ENCODE measurements around the gene KCNK13.

DNA sequence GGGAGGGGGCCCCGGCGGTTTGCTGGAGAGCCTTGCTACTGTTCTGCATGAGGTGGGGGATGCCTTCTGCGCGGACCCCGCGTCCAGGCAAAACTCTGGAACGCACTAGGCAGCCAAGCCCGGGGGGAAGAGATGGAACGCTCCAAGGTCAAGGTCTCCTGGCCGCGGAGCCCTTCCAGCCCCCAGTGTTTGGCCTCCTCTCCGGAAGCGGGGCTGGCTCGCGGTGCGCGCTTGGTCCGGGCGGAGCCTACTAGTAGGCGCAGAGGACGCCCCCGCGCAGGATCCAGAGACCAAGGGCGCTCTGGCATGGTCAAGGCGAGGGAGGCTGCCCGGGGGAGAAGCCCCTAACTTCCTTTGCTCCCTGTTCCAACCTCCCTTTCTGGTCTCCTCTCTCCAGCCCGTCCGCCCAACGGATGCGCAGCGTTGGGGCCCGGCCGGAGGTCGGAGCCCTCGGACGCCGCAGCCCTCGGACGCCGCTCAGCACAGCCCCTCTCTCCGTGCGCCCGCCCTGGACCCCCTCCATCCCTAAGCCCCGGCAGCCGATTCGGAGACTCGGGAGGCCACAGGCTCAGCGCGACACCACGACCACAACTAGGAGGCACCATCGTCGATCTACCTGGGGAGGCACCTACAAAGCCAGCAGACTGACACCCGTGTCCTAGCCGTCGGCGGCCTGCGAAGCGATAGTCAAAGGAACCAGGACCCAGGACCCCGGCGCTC, 669 bp upstream of the KCNK13 start:
- TF ChIP-seq, protein P1, sequence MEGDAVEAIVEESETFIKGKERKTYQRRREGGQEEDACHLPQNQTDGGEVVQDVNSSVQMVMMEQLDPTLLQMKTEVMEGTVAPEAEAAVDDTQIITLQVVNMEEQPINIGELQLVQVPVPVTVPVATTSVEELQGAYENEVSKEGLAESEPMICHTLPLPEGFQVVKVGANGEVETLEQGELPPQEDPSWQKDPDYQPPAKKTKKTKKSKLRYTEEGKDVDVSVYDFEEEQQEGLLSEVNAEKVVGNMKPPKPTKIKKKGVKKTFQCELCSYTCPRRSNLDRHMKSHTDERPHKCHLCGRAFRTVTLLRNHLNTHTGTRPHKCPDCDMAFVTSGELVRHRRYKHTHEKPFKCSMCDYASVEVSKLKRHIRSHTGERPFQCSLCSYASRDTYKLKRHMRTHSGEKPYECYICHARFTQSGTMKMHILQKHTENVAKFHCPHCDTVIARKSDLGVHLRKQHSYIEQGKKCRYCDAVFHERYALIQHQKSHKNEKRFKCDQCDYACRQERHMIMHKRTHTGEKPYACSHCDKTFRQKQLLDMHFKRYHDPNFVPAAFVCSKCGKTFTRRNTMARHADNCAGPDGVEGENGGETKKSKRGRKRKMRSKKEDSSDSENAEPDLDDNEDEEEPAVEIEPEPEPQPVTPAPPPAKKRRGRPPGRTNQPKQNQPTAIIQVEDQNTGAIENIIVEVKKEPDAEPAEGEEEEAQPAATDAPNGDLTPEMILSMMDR (IDR thresholded peaks at IDR 0.05; ENCODE audit: low read depth, low read length, poor library complexity, severe bottlenecking): no peak
- no peak for TF ChIP-seq EZH2phosphoT487 (IDR thresholded peaks at IDR 0.05; ENCODE audit: borderline replicate concordance, low read length)
